IPS-18a (cell line): ENCODE results near the gene COA7.
A peak's percentile ranks its signal among the peaks of the same experiment; 100 is the strongest.
"Not testable (repeated sequence)": the region's sequence is repeated elsewhere in the genome, so short reads cannot be mapped to it uniquely, and the experiment has no call there.

Source experiments
- H3K27ac ChIP-seq: one replicate; pipeline ENCODE4 v1.5.1; 2013; ENCODE audit warnings: low read length
- H3K27me3 ChIP-seq: one replicate; pipeline ENCODE4 v1.6.1; 2013; ENCODE audit warnings: mild to moderate bottlenecking, low read length; ENCODE audit not compliant: control insufficient read depth, insufficient read depth
- H3K36me3 ChIP-seq: one replicate; pipeline ENCODE4 v1.6.1; 2013; ENCODE audit warnings: low read depth, low read length; ENCODE audit not compliant: control insufficient read depth
- H3K4me1 ChIP-seq: one replicate; pipeline ENCODE4 v1.6.1; 2013; ENCODE audit warnings: low read depth, low read length; ENCODE audit not compliant: control insufficient read depth
- H3K4me3 ChIP-seq: one replicate; pipeline ENCODE4 v1.5.1; 2013; ENCODE audit warnings: low read length
- H3K9ac ChIP-seq: one replicate; pipeline ENCODE4 v1.6.1; 2013; ENCODE audit warnings: mild to moderate bottlenecking, low read length, moderate library complexity
- H3K9me3 ChIP-seq: one replicate; pipeline ENCODE4 v1.6.1; 2013; ENCODE audit warnings: low read depth, low read length; ENCODE audit not compliant: control insufficient read depth

COA7 gene

GRCh38 chr1:52726265-52727113 is 28.3 kb upstream of the COA7 start, which contains the start of gene ZYG11B:
TSS of gene ZYG11B (plus strand) at chr1:52726453. CDS start at chr1:52726654, 201 bp downstream.
- H3K36me3 ChIP-seq: no peaks in the 10 kb centered on the region
- H3K27me3 ChIP-seq: no peaks in the 10 kb centered on the region
- H3K4me1 ChIP-seq: peaks cover 4% of the 10 kb centered on the region
- peak within 1 kb of the TSS; percentile 92 for H3K4me3 ChIP-seq
- H3K27ac ChIP-seq: no peak within 1 kb of the TSS
- peak within 1 kb of the TSS; percentile 70 for H3K9ac ChIP-seq
- H3K9me3 ChIP-seq: no peaks in the 10 kb centered on the region

- Histone ChIP-seq H3K4me1 (peaks cover 4% of the 10 kb centered on the region), H3K9ac (no peak overlapping the region), H3K27me3 (no peaks in the 10 kb centered on the region), H3K4me3 (peak overlapping the region; percentile 92), H3K36me3 (no peaks in the 10 kb centered on the region), H3K27ac (no peak overlapping the region), H3K9me3 (no peaks in the 10 kb centered on the region)
These were observed 27.7 kb upstream of the COA7 start for GRCh38 chr1:52725903-52726264.

DNA sequence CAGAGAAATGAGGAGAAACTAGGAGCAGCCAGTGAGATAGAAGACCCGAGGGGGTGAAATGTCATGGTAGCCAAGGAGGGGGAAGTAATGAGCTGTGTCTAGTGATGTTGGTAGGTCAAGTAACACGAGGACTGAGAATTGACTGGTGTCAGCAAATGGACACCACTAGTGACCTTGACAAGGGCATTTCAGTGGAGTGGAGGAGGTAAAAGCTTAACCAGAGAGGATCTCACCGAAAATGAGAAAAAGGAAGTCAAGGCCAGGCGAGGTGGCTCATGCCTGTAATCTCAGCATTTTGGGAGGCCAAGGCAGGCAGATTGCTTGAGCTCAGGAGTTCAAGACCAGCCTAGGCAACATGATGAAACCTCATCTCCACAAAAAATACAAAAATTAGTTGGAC is 25.1 kb upstream of the COA7 start:
- Histone ChIP-seq H3K9ac (no peak overlapping the region), H3K4me3 (no peak overlapping the region)

DNA sequence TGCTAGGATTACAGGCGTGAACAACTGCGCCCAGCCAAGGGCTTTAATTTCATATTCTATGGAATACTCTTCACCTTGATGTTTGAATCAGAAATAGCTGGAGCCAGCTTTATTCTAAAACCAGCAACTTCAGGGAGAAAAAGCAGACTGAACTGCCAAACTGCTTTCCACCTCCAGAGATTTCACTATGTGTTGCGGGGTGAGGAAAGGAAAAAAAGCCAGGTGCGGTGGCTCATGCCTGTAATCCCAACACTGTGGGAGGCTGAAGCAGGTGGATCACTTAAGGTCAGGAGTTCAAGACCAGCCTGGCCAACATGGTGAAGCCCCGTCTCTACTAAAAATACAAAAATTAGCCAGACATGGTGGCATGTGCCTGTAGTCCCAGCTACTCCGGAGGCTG is 17.1 kb upstream of the COA7 start:
- not testable (repeated sequence) for H3K36me3 ChIP-seq, H3K4me3 ChIP-seq, H3K9me3 ChIP-seq, H3K9ac ChIP-seq, H3K4me1 ChIP-seq, H3K27me3 ChIP-seq, H3K27ac ChIP-seq

More for the DNA sequence above, 25.1 kb upstream of the COA7 start:
- Histone ChIP-seq H3K9me3 (no peaks in the 10 kb centered on the region), H3K36me3 (no peaks in the 10 kb centered on the region), H3K27me3 (no peaks in the 10 kb centered on the region), H3K27ac (no peak overlapping the region), H3K4me1 (peaks cover 4% of the 10 kb centered on the region)

- Histone ChIP-seq H3K27ac (no peak overlapping the region), H3K36me3 (no peaks in the 10 kb centered on the region), H3K9ac (no peak overlapping the region), H3K27me3 (no peaks in the 10 kb centered on the region), H3K9me3 (no peaks in the 10 kb centered on the region), H3K4me3 (no peak overlapping the region), H3K4me1 (no peaks in the 10 kb centered on the region)
These were observed 15.4 kb upstream of the COA7 start for GRCh38 chr1:52713590-52713989.

DNA sequence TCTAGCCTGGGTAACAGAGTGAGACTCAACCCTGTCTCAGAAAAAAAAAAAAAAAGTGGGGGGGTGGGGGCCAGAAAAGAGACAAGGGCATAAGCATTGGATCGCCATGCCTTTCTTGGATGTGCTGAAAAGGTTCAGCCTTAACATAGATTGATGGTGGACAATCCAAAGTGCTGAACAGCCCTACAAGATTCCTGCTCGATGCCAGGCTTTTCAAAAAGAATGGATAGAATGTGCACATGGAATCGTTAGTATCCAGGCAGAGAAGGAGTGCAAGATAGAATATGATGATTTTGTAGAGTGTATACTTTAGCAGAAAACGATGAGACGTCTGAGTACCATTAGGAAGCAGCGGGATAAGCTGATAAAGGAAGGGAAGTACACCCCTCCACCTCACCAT is 10.9 kb upstream of the COA7 start:
- no peak overlapping the region for H3K4me3 ChIP-seq
- no peaks in the 10 kb centered on the region for H3K27me3 ChIP-seq
- no peaks in the 10 kb centered on the region for H3K4me1 ChIP-seq
- H3K9ac ChIP-seq: no peak overlapping the region
- H3K9me3 ChIP-seq: no peaks in the 10 kb centered on the region
- H3K36me3 ChIP-seq: no peaks in the 10 kb centered on the region
- no peak overlapping the region for H3K27ac ChIP-seq

DNA sequence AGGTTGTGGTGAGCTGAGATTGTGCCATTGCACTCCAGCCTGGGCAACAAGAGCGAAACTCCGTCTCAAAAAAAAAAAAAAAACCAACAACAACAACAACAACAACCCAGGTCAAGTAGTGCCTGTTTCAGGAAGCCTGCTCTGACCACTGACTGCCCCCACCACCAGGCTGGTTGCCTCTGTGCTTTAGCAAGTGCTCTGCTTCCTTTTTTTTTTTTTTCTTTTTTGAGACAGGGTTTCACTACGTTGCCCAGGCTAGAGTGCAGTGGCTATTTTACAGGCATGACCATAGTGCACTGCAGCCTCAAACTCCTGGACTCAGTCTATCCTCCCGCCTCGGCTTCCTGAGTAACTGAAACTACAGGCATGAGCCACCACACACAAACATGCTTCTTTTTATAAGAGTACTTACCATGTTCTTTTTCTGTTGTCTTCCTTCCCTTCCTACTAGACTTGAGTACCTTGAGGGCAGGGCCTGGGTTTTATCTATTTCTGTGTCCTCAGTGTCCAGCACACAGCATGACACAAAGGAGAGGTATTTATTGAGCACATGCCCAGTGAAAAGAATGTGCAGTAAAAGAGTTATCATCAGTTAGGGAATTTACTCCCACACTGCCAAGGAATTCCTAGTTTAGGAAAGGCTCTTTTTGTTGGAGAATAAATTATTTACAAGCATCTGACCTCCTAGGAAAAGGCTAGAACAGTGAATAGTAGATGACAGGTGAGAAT is 9.9 kb upstream of the COA7 start:
- no peak overlapping the region for H3K27ac ChIP-seq
- H3K9me3 ChIP-seq: no peaks in the 10 kb centered on the region

DNA sequence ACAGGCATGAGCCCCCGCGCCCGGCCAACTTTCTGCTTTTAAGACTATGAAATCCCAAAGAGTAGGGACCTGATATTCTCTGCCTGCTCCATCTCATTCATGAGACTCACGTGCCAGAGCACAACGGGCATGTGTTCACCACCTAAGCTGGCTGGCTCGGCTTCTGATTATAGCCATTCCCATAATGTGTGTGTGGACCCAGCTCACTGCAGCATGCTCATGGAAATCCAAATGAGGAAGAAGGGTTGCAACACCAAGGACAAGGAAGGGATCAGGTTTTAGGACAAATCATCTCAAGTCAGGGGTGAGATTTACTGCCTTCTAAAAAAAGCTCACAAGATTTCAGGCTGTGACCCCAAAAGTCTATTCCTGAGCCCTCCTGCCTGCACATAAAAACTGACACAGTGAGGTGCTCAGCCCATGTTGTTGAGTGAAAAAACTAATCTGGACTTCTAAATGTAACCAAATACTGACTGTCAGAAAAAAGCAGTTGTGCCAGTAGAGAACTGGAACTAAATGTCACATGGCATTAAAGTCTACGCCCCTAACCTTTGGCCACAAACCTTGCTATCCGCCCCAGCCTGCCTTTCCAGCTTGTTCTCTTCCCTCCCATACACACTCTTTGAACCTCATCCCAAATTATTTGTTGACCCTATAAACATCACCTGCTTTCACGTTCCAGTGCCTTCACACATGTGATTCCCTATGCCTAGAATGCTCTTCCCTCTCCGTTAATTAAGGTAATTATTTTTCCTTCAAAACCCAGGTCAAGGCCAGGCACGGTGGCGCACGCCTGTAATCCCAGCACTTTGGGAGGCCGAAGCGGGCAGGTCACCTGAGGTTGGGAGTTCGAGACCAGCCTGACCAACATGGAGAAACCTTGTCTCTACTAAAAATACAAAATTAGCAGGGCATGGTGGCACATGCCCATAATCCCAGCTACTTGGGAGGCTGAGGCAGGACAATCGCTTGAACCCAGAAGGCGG is 9.1 kb upstream of the COA7 start:
- Histone ChIP-seq H3K9ac (no peak overlapping the region), H3K4me3 (no peak overlapping the region), H3K27me3 (no peaks in the 10 kb centered on the region), H3K4me1 (no peaks in the 10 kb centered on the region), H3K9me3 (no peaks in the 10 kb centered on the region), H3K36me3 (no peaks in the 10 kb centered on the region), H3K27ac (no peak overlapping the region)

More for the DNA sequence above, 9.9 kb upstream of the COA7 start:
- Histone ChIP-seq H3K36me3 (no peaks in the 10 kb centered on the region), H3K4me1 (no peaks in the 10 kb centered on the region), H3K4me3 (no peak overlapping the region), H3K9ac (no peak overlapping the region), H3K27me3 (no peaks in the 10 kb centered on the region)

DNA sequence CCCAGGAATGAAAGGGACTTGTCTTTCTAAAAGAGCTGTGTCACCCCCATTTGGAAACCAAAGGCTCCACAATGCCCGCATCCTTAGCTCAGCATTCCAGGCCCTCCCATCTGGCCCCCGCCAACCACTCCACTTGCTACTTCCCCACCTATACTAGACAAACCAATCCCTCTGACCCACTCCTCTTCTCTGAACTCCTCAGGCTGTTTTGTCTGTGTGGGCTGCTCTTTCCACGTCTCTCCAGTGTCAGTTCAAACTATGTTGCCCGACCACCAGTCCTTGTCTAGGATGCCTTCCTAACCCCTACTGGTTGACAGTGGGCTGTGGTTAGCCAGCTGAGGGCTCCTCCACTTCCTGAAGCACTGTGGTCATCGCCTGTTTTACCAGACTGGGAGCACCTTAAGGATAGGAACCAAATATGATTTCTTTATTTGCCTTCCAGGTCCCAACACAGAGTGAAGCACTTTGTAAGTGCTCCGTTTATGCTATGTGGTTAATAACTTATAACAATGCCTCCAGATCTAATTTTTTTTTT is 8.1 kb upstream of the COA7 start:
- Histone ChIP-seq H3K4me1 (no peaks in the 10 kb centered on the region), H3K4me3 (no peak overlapping the region), H3K9ac (no peak overlapping the region), H3K36me3 (no peaks in the 10 kb centered on the region), H3K27ac (no peak overlapping the region), H3K9me3 (no peaks in the 10 kb centered on the region), H3K27me3 (no peaks in the 10 kb centered on the region)

GRCh38 chr1:52702886-52703787 is 5.0 kb upstream of the COA7 start:
- peak overlapping the region; percentile 89 for H3K4me3 ChIP-seq
- peak overlapping the region; percentile 61 for H3K9ac ChIP-seq
- no peak overlapping the region for H3K27ac ChIP-seq

More at GRCh38 chr1:52702886-52703787, 5.0 kb upstream of the COA7 start:
- Histone ChIP-seq H3K4me1 (peaks cover 3% of the 10 kb centered on the region), H3K9me3 (no peaks in the 10 kb centered on the region), H3K27me3 (no peaks in the 10 kb centered on the region), H3K36me3 (no peaks in the 10 kb centered on the region)
